B cell (primary cell): ENCODE results near the gene PAK1IP1. TPM values are rescaled to one million over a fixed set of nuclear protein-coding genes. Genes with fewer than 3 reads are reported as not detected.

Experiments
- ATAC-seq: fragments of 200-7000 bp; cut with Tn5 transposase; one replicate; pipeline ENCODE4 v1.10.0; 2021; ENCODE audit warnings: low read depth, mild to moderate bottlenecking, moderate number of reproducible peaks, moderate library complexity
- CTCF ChIA-PET: fragments of 350-600 bp; sonication (Branson Sonifier 250); formaldehyde crosslinking; loops from one replicate; lab custom pipeline; 2021; ENCODE audit warnings: antibody characterized with exemption, inconsistent platforms; lab: Charles Lee
- POLR2A ChIA-PET: fragments of 350-600 bp; sonication (Branson Sonifier 250); formaldehyde crosslinking; loops from one replicate; lab custom pipeline; 2021; ENCODE audit warnings: antibody characterized with exemption; lab: Charles Lee
- DNase-seq: peaks from one replicate; pipeline ENCODE4 v3.0.0; 2013
- H2AFZ ChIP-seq: 2 replicates; pipeline ENCODE4 v1.6.1; 2012; ENCODE audit warnings: mild to moderate bottlenecking, low read depth, low read length; ENCODE audit not compliant: insufficient read depth, poor library complexity, severe bottlenecking
- H3K27ac ChIP-seq, 2 donors: 1 replicate in 1 of 2; 2 replicates in 1 of 2; pipeline ENCODE4 v1.5.1; 2012 to 2013; ENCODE audit warnings: low read length in 2 of 2, mild to moderate bottlenecking in 2 of 2, moderate library complexity in 1 of 2
- H3K27me3 ChIP-seq, 4 experiments: fragments of 200-600 bp in 1 of 4; sonication (generic) in 1 of 4; replicated peaks in 1 of 4; 1 replicate in 2 of 4; 2 replicates in 2 of 4; pipeline versions ENCODE4 v1.6.1 to v1.7.0; 2013 to 2016; ENCODE audit warnings: low read length in 3 of 4, mild to moderate bottlenecking in 2 of 4, mixed read lengths in 1 of 4, moderate library complexity in 1 of 4; ENCODE audit not compliant: insufficient read depth in 4 of 4, control insufficient read depth in 3 of 4; ENCODE audit errors: control extremely low read depth in 1 of 4
- H3K36me3 ChIP-seq, 2 experiments: replicated peaks in 1 of 2; 1 replicate in 1 of 2; 2 replicates in 1 of 2; pipeline versions ENCODE4 v1.6.1 to v1.7.1; 2013; ENCODE audit warnings: low read length in 1 of 2; ENCODE audit not compliant: insufficient read depth in 2 of 2, control insufficient read depth in 1 of 2; ENCODE audit errors: control extremely low read depth in 1 of 2, extremely low read depth in 1 of 2
- H3K4me1 ChIP-seq, 2 donors: fragments of 200-600 bp in 1 of 2; sonication (generic) in 1 of 2; 1 replicate in 1 of 2; 2 replicates in 1 of 2; pipeline versions ENCODE4 v1.5.1 to v1.6.1; 2013 to 2017; ENCODE audit warnings: low read length in 2 of 2; ENCODE audit not compliant: control insufficient read depth in 2 of 2, insufficient read depth in 2 of 2
- H3K4me2 ChIP-seq: replicated peaks from 2 replicates; pipeline ENCODE3; 2012; ENCODE audit warnings: mild to moderate bottlenecking, low read depth, low read length; ENCODE audit not compliant: poor library complexity, severe bottlenecking
- H3K4me3 ChIP-seq, 5 experiments: fragments of 200-600 bp in 1 of 5; sonication (generic) in 1 of 5; 1 replicate in 3 of 5; 2 replicates in 2 of 5; pipeline versions ENCODE4 v1.5.1 to v1.7.0; 2011 to 2016; ENCODE audit warnings: low read length in 4 of 5, mild to moderate bottlenecking in 4 of 5, low read depth in 2 of 5, control low read depth in 1 of 5, moderate library complexity in 1 of 5; ENCODE audit not compliant: insufficient read depth in 1 of 5; ENCODE audit errors: control extremely low read depth in 1 of 5, extremely low read depth in 1 of 5
- H3K79me2 ChIP-seq: fragments of 200-600 bp; sonication (generic); one replicate; pipeline ENCODE4 v1.6.0; 2016; ENCODE audit warnings: low read length; ENCODE audit not compliant: control insufficient read depth, insufficient read depth
- H3K9ac ChIP-seq: fragments of 200-600 bp; sonication (generic); 2 replicates; pipeline ENCODE4 v1.6.1; 2017; ENCODE audit warnings: mild to moderate bottlenecking, low read length, moderate library complexity
- H3K9me3 ChIP-seq, 3 donors: one replicate each; pipeline versions ENCODE4 v1.6.1 to v1.7.1; 2013; ENCODE audit warnings: low read length in 2 of 3; ENCODE audit not compliant: control insufficient read depth in 2 of 3, insufficient read depth in 1 of 3; ENCODE audit errors: control extremely low read depth in 1 of 3
- H4K20me1 ChIP-seq: 2 replicates; pipeline ENCODE4 v1.6.0; 2012; ENCODE audit warnings: mild to moderate bottlenecking, low read length; ENCODE audit not compliant: insufficient read depth, control insufficient read depth, poor library complexity, severe bottlenecking
- H3K27ac Mint-ChIP-seq: one replicate; pipeline ENCODE4 v1.8.0; 2021; ENCODE audit warnings: mixed read lengths
- H3K27me3 Mint-ChIP-seq: one replicate; pipeline ENCODE4 v1.8.0; 2021; ENCODE audit warnings: mixed read lengths
- H3K4me1 Mint-ChIP-seq: one replicate; pipeline ENCODE4 v1.8.0; 2021; ENCODE audit warnings: mixed read lengths
- H3K4me3 Mint-ChIP-seq: one replicate; pipeline ENCODE4 v1.8.0; 2021; ENCODE audit warnings: mixed read lengths
- H3K9me3 Mint-ChIP-seq: one replicate; pipeline ENCODE4 v1.8.0; 2022; ENCODE audit warnings: mixed read lengths; ENCODE audit not compliant: insufficient read depth
- EZH2 ChIP-seq: IDR thresholded peaks from 2 replicates; pipeline ENCODE4 v1.6.1; 2012; ENCODE audit warnings: borderline replicate concordance, low read depth, mild to moderate bottlenecking, moderate library complexity, low read length; ENCODE audit not compliant: insufficient read depth, poor library complexity, severe bottlenecking
- WGBS: methylation state at CpG from one replicate; pipeline ENCODE4 v1.1.5; 2013; ENCODE audit warnings: missing lambda C conversion rate; ENCODE audit not compliant: insufficient coverage; 5-methylcytosine and 5-hydroxymethylcytosine counted together
- intact Hi-C: fragments of 100-400 bp; cut with micrococcal nuclease; formaldehyde crosslinking; loops from one replicate; pipeline ENCODE4 v1.10.0; 2022
- polyA plus RNA-seq: library from polyadenylated mRNA; depleted of rRNA; stranded (reverse); fragments of >200 nt; gene quantifications from 2 replicates; pipeline ENCODE4 v1.2.3, GENCODE V29; 2012
- small RNA-seq: library from RNA; depleted of rRNA; stranded (forward); fragments of <200 nt; gene quantifications from one replicate; pipeline ENCODE3, GENCODE V24; 2012; ENCODE audit warnings: low replicate concordance, low read depth; ENCODE audit not compliant: insufficient read length
- total RNA-seq, 2 donors: library from RNA; stranded (reverse); fragments of 120-200 nt in 1 of 2; gene quantifications; 1 replicate in 1 of 2; 2 replicates in 1 of 2; pipeline versions ENCODE4 v1.2.3 to v1.2.4, GENCODE V29; 2013 to 2022
- TF ChIP-seq, protein P1 (sequence below): fragments of 200-600 bp; IDR thresholded peaks from one replicate; pipeline ENCODE4 v1.8.0; 2022; ENCODE audit warnings: antibody characterized with exemption, mild to moderate bottlenecking

The PAK1IP1 gene
- total and polyA plus RNA-seq, 2 donors (not counting 1 experiment from before 2014, with no cell fraction given), result 3.8 to 6.1 TPM

DNA sequence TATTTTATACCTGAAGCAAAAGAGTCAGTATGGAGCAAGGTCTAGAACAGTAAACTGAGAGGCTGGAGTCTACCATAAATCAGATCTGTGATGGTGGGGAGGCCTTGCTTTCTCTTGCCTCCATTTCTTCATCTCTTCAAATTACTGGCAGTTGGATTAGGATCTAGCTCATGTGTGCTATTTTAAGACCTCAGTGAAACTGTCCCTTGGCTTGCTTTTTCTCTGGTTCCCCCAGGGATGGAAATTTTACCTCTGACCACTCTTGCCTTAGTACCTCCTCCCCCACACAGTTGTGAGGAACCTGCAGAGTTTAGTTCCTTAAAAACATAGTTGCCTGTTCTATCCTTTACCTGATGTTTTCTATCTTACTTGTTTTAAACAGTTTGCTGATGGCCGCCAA is 61.3 kb downstream of the PAK1IP1 start:
- no CpG with 5 or more reads among the region's 1 CpG for WGBS
- Histone ChIP-seq H3K4me3 (no peak overlapping the region), H4K20me1 (peaks cover 34% of the 10 kb centered on the region), H3K79me2 (peaks cover 31% of the 10 kb centered on the region), H3K27ac (no peak overlapping the region), H3K27me3 (no peaks in the 10 kb centered on the region), H3K9ac (no peak overlapping the region), H3K4me1 (no peaks in the 10 kb centered on the region), H2AFZ (no peak overlapping the region), H3K4me2 (no peak overlapping the region), H3K36me3 (peaks cover 6 to 57% of the 10 kb centered on the region in 2 experiments), H3K9me3 (no peaks in the 10 kb centered on the region)
- Mint-ChIP-seq H3K27ac (no peak overlapping the region), H3K27me3 (no peaks in the 10 kb centered on the region), H3K9me3 (no peaks in the 10 kb centered on the region), H3K4me1 (peaks cover 4% of the 10 kb centered on the region), H3K4me3 (no peak overlapping the region)
- POLR2A ChIA-PET, result no interaction called here
- no peak for DNase-seq
- TF ChIP-seq, protein P1, sequence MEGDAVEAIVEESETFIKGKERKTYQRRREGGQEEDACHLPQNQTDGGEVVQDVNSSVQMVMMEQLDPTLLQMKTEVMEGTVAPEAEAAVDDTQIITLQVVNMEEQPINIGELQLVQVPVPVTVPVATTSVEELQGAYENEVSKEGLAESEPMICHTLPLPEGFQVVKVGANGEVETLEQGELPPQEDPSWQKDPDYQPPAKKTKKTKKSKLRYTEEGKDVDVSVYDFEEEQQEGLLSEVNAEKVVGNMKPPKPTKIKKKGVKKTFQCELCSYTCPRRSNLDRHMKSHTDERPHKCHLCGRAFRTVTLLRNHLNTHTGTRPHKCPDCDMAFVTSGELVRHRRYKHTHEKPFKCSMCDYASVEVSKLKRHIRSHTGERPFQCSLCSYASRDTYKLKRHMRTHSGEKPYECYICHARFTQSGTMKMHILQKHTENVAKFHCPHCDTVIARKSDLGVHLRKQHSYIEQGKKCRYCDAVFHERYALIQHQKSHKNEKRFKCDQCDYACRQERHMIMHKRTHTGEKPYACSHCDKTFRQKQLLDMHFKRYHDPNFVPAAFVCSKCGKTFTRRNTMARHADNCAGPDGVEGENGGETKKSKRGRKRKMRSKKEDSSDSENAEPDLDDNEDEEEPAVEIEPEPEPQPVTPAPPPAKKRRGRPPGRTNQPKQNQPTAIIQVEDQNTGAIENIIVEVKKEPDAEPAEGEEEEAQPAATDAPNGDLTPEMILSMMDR, result no peak
- TF ChIP-seq EZH2, result no peak
- no peak for ATAC-seq
- intact Hi-C loops, result no loop called here
- CTCF ChIA-PET, result interaction anchor here (2.2 kb wide), 1 partner anchor 8 kb away, joined by 5 read pairs; the partner anchor contains the start of gene TMEM14B

Small RNA genes lying within 50 kb of the gene (small RNA-seq; reads per million reads assigned to genes)
- not detected for gene RF00019
- not detected for gene RNA5SP203

Other genes with a start within 250 kb of the PAK1IP1 start
- gene GCNT2, start 173.6 kb upstream of the PAK1IP1 start, total RNA-seq, result 32.1 and 38.1 TPM in 2 replicates
- gene GCNT2, start 173.6 kb upstream of the PAK1IP1 start, polyA plus RNA-seq, result 5.9 and 6.8 TPM in 2 replicates
- gene C6orf52, start 356 bp upstream of the PAK1IP1 start, total RNA-seq, result 1.2 TPM in 1 of 2 replicates, not detected in the other
- 0.51 and 0.87 TPM in 2 replicates for gene C6orf52, start 356 bp upstream of the PAK1IP1 start, polyA plus RNA-seq
- gene TMEM14C, start 28.1 kb downstream of the PAK1IP1 start, total RNA-seq, result 25.0 and 31.7 TPM in 2 replicates
- gene TMEM14C, start 28.1 kb downstream of the PAK1IP1 start, polyA plus RNA-seq, result 36.8 and 39.1 TPM in 2 replicates
- 53.0 and 58.5 TPM in 2 replicates for gene TMEM14B, start 52.8 kb downstream of the PAK1IP1 start, total RNA-seq
- 40.8 and 41.3 TPM in 2 replicates for gene TMEM14B, start 52.8 kb downstream of the PAK1IP1 start, polyA plus RNA-seq
- gene MAK, start 143.6 kb downstream of the PAK1IP1 start, total RNA-seq, result not detected in 2 replicates
- gene MAK, start 143.6 kb downstream of the PAK1IP1 start, polyA plus RNA-seq, result 0.03 and 0.04 TPM in 2 replicates
- not detected in 2 replicates for gene GCM2, start 187.1 kb downstream of the PAK1IP1 start, total RNA-seq
- not detected in 2 replicates for gene GCM2, start 187.1 kb downstream of the PAK1IP1 start, polyA plus RNA-seq
- not detected in 2 replicates for gene SYCP2L, start 192.1 kb downstream of the PAK1IP1 start, total RNA-seq
- 0.06 and 0.19 TPM in 2 replicates for gene SYCP2L, start 192.1 kb downstream of the PAK1IP1 start, polyA plus RNA-seq